Measurements from ENCODE around the gene LSR.

- no peak for TF ChIP-seq CTCF (IDR thresholded peaks at IDR 0.05 in 8 of 11, conservative IDR thresholded peaks at IDR 0.05 in 3 of 11)
- no peak for TF ChIP-seq POLR2AphosphoS5 (IDR thresholded peaks at IDR 0.05)
- no peak for TF ChIP-seq POLR2A (IDR thresholded peaks at IDR 0.05)
Observed at GRCh38 chr19:35279374-35279773, 30.6 kb downstream of the LSR start.
